HG02571 (cell line): Measurements from ENCODE around the gene ATG9A.
"Not testable (repeated sequence)": the region's sequence is repeated elsewhere in the genome, so short reads cannot be mapped to it uniquely, and the experiment has no call there.

ENCODE experiments used
- ATAC-seq: cut with Tn5 transposase; IDR thresholded peaks from one replicate; pipeline ENCODE4 v1.9.1; 2021; ENCODE audit warnings: mild to moderate bottlenecking, moderate library complexity; ENCODE audit not compliant: unreplicated experiment

The ATG9A gene, protein sequence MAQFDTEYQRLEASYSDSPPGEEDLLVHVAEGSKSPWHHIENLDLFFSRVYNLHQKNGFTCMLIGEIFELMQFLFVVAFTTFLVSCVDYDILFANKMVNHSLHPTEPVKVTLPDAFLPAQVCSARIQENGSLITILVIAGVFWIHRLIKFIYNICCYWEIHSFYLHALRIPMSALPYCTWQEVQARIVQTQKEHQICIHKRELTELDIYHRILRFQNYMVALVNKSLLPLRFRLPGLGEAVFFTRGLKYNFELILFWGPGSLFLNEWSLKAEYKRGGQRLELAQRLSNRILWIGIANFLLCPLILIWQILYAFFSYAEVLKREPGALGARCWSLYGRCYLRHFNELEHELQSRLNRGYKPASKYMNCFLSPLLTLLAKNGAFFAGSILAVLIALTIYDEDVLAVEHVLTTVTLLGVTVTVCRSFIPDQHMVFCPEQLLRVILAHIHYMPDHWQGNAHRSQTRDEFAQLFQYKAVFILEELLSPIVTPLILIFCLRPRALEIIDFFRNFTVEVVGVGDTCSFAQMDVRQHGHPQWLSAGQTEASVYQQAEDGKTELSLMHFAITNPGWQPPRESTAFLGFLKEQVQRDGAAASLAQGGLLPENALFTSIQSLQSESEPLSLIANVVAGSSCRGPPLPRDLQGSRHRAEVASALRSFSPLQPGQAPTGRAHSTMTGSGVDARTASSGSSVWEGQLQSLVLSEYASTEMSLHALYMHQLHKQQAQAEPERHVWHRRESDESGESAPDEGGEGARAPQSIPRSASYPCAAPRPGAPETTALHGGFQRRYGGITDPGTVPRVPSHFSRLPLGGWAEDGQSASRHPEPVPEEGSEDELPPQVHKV

DNA sequence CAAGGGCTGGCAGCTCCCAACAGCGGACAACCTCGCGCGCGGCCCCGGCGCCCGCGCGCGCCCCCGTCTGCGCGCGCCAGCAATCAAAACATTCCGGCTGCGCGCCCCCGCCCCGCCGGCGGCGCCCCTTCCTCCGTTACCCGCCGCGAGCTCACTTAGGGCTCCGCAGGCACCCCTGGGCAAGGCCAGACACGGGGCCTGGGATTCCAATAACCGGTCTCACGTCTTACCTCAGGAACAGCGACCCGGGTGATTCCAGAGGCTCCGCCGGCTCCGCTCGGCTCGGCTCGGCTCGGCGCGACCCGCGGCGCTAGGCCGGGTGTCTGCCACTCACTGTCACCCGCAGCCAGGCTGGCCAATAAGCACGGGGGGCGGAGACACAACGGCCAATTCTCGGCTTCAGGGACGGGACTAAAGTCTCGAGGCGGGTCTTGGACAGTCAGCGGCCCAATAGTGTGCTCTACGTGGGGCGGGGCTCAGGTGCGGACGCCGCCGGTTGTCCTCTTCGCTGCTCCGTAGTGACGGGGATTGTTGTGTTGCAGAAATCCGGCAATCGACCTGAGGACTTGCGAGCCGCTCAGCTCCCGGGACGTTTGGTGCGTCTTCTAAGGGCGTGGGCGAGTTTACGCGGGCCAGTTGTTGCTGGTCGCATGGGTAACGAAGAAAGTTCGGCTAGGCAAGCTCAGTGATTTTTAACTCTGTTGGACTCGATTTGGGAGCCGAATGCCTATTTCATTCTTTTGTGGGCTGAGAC lies at the start of gene ATG9A, which contains the start of gene ANKZF1:
Gene ATG9A (minus strand): TSS at position 332 of the 754 bp plus-strand sequence. CDS start 1,612 bp downstream, outside the sequence.
Gene ANKZF1 (plus strand): TSS at position 502 of the 754 bp plus-strand sequence. CDS start 452 bp downstream, outside the sequence.
- ATAC-seq: peak; percentile 97

DNA sequence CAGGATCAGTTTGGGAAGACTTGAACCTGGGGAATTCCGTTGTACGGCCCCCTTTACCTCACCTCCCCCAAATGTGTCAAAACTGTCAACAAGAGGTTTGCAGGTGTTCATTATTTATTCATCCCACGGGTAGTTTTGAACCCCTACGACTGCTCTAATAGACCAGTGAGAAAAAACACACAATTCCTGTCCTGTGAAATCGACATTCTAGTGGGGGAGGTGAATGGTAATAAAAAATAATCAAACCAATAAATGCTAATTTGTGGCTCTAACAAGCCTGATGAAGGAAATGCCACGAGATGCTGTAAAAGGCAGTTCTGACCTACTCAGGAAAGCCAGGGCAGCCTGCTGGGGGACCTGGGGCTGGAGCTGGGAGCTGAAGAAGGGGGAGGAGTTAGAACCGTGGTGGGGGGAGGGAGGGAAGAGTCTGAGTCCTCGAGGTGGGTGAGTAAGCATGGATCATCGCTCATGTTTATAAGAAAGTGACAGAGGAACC lies 49.3 kb upstream of the ATG9A start:
- ATAC-seq: peak; percentile 4

DNA sequence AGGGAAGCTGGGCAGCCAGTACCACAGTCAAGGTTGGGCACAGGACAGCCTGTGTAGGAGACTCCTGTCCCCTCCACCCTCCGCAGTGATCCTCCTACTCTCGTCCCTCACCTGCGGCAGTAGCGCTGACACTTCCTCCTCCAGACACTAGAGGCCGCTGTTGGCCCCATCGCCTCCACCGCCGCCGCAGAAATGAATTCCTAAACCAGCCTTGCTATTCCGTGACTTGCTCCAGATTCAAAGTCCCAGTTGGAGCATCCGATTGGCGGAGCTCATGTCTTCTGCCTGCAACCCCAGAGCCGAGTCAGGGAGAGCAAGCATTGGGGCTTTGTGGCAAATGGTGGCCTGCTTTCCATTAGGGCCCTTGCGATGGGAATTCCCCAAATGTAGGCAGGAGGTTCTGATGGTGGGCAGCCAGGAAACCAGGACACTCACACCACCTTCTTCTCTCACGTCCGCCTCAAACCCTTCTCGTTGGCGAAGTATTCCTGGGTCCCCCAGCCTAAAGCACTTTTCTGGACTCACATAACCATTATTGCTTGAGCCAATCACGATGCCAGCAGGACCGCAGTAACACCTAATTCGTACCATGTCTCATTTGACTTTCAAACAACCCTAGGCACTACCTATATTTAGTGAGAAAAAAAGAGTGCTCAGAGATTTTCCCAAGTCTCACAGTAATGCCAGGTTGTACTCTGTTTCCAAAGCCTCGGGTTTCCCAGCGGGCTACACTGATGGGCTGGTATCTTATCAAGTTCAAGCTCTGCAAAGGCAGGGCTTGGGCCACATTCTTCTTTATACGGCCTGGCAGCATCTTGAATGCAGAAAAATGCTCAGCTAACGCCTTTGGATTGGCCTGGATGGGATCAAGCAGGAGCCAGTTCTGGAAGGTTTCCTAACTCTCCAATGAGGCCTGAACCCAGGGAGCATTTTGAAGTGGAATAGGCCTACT lies 48.5 kb upstream of the ATG9A start:
- no peak for ATAC-seq

DNA sequence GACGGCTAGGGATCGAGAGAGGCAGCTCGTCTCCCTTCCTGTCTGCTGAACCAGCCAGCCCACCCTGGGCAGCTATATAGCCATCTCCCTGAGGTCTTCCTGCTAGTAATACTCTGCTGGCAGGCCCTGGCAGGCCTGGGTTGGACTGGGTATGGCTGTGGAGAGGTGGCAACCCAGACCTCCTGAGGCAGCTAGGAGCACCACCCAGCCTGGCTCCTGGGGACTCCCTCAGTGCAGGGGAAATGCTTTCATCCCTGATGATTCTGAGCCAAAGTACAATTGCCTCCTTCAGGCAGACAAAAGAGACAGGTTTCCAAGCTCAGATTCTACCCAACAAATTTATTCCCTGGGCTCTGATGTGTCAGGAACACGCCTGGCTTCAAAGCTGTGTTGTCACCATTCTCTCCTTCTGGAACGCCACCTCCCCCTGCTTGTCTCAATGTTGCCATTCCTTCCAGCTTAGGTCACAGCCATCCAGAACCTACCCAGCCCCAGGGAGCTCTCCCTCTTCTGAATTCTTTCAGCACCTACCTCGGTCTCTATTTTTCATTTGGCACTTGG lies 45.0 kb upstream of the ATG9A start:
- ATAC-seq: no peak

DNA sequence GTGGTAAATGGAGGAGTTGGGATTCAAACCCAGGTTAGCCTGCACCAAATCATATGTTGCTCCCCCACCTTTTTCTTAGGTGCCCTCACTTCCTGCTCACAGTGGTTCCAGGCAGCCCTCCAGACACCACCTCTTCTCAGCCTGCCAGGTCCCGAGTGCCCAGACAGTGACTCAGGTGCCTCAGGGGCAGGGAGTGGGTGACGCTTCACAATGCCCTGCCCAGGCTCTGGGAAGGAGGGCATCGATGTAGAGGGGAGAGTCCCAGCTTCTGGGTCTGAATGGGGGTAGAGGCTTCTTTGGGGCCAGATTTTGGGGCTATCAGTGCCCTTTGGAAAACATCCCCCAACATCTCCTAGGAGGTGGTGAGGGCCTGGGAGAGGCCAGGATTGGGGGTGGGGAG lies 44.5 kb upstream of the ATG9A start:
- ATAC-seq: no peak

DNA sequence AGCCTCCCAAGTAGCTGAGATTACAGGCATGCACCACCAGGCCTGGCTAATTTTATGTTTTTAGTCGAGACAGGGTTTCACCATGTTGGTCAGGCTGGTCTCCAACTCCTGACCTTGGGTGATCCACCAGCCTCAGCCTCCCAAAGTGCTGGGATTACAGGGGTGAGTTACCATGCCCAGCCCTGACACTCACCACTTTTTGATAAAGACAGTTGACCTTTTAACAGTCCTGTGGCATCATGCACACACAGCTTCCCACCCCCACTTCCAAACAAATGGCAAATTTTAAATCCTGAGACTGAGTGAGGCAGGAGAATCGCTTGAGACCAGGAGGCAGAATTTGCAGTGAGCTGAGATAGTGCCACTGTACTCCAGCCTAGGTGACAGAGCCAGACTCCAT lies 43.6 kb upstream of the ATG9A start:
- no peak for ATAC-seq

DNA sequence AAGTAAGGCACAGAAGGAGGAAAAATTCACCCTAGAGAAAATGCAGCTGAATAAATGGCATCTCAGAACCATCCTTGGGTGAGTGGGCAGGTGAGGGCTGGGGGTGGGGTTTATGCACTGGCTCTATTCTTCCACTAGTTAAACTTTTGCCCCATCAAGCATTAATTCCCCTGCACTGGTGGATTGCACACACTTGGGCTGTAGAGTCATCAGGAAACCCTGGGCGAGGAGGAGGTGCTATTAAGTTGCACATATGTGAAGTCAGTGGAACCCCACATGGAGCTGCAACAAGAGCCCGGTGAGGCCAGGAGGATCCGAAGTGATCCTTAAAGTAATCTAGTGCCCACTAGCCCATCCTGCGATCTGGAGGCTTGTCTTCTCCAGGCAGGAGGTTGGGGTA lies 42.9 kb upstream of the ATG9A start:
- ATAC-seq: no peak

DNA sequence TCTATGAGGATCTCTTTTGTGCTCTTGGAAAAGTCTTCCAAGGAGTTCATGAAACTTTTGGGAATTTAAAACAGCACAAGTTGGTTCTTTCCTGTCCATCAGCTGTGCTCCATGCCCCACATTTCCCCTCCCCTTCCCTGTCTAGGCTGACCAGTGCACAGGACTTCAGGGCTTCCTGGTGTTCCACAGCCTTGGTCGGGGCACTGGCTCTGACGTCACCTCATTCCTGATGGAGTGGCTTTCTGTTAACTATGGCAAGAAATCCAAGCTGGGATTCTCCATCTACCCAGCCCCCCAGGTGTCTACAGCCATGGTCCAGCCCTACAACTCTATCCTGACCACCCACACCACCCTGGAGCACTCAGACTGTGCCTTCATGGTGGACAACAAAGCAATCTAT lies 41.6 kb upstream of the ATG9A start:
- ATAC-seq: no peak

DNA sequence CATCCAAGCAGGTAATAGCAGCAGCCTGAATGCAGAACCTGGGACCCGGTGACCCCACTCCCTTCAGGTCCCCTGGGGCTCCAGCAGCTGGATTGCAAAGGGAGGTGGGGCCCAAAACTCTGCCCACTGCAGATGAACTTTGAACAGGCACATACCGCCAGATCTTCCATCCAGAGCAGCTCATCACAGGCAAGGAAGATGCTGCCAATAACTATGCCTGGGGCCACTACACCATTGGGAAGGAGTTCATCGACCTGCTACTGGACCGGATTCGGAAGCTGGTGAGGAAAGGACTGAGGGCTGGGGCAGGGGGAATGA lies 40.6 kb upstream of the ATG9A start:
- no peak for ATAC-seq

DNA sequence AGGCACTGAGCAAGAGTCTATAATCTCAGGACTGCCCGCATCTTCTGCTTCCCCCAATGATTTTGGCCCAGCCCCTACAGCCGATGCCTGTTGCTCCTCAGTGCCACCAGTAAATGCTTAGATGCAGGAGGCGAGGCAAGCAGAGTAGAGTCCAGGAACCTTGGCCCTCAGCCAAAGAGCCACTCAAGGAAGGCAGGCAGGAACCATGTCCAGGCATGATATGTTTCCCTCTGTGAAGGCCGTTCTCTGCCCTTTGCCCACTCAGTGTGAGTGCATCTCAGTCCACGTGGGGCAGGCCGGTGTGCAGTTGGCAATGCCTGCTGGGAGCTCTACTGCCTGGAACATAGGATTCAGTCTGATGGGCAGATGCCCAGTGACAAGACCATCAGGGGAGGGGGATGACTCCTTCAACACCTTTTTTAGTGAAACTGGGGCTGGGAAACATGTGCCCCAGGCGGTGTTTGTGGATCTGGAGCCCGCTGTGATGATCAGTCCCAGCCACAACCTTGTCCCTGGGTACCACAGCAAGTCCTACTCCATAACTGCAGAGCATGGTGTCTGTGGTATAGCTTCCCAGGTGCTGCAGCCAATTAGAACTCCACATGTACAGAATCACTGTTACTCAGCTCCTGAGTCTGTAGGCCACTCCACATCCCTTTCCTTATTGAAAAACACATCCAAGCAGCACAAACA lies 40.1 kb upstream of the ATG9A start:
- no peak for ATAC-seq

DNA sequence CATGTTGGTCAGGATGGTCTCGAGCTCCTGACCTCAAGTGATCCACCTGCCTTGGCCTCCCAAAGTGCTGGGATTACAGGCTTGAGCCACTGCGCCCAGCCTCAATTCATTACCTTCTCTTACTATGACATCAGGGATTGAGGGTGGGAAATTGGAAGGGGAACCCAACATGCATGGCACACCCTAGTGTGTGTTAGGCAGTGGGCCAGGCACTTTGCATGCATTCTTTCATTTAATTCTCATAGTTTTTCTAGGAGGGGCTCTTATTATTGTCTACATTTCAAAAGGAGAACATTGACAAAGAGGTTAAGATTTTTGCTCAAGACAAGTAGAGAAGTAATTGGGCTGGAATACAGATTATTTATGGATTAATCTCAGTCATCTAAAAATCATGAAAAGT lies 38.9 kb upstream of the ATG9A start:
- no peak for ATAC-seq

DNA sequence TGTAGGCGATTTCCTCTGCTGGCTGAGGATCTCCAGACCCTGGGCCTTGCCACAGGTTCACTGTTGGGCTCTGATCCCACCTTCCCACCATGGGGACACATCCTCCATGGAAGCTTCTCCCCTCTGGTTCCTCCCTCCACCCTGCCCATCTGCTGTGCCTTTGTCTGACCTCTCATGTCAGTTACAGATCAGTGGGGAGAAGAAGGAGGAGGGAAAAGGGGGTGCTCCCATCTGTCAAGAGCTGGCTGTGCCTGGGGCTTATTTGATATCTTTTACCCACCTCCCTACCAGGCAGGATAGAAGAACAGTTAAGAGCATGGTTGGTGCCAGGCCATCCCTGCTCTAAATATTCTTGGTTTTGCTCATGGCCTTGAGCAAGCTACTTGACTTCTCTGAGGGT lies 37.5 kb upstream of the ATG9A start:
- ATAC-seq: no peak

DNA sequence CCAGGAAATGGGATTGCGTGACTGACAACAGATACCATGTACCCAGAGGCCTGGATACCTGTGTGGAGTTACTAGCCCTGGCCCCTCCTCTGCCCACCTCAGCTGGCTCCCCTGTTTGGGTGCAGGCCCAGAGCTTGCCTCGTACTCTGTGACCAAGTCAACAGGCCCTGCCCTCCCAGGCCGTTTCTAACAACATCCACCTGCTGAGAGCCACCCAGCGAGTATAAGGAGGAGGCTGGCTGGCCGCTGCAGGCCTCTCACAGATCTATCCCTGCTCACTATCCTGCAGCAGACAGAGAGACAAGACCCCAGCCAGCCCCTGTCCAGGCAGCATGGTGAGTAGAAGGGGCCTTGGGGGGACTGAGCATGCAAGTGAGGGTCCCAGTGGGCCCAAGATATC lies 36.8 kb upstream of the ATG9A start:
- ATAC-seq: no peak

DNA sequence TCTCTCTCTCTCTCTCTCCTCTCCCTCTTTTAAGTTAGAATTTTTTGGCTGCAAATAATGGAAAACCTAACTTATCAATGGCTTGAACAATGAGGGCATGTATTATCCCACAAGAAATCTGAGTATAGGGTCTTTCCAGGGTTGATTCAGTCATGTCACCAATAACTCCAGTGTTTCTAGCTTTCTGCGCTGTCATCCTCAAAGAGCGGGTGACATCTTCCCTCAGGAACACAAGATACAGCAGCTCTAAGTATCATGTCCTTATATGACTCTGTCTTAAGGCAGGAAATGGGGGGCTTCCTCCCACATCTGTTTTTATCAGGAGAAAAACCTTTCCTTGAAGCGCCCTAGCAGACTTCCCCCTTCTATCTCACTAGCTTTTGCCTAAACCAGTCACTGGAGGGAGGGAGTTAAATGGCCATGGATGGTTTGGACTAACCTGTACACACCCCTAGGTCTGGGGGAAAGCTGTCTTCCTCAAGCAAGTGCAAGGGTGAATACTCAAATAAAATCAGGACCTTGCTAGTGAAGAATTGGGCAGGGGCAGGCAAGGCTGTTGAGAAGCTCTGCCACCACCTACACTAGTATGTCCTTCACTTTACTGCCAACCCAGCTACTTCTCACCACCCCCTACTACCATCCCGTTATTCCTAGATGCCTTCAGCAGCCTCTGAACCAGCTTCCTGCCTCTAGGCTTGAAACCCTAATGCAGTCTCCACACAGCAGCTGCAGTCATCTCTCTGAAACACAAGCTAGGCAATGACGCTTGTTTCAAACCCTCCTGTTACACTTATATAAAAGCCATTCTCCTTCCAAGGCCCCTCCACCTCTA lies 31.8 kb upstream of the ATG9A start:
- ATAC-seq: no peak

DNA sequence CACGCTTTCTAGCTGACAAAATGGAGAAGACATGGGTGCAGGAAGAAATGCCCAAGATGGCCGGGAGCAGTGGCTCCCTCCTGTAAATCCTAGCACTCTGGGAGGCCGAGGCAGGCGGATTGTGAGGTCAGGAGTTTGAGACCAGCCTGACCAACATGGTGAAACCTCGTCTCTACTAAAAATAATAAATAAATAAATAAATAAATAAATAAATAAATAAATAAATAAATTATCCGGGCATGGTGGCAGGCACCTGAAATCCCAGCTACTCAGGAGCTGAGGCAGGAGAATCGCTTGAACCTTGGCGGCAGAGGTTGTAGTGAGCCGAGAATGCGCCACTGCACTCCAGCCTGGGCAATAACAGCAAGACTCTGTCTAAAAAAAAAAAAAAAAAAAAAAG lies 29.5 kb upstream of the ATG9A start:
- ATAC-seq: not testable (repeated sequence)

DNA sequence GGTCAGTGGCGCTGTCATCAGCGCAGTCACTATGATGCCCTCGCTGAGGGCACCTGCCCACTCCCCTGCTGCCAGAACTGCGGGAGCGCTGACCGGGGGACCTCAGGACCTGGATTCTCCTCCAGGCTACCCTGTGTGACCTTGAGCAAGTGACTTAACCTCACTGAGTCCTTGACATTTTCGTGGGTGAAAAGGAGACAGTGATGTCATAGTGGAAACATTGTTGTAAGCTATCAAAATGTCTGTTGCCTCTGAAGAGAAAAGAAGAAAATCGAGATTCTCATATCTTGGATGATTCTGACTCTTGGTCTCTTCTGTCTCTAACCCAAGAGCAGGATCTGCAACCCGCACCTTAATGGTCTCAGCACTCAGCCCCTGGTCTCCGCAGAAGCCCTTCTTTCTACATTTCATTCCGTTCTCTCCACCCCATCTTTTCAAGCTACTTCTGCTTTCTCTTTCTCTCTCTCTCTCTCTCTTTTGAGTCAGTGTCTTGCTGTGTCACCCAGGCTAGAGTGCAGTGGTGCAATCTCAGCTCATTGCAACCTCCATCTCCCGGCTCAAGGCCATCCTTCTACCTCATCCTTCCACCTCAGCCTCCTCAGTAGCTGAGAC lies 25.3 kb upstream of the ATG9A start:
- ATAC-seq: peak; percentile 7

DNA sequence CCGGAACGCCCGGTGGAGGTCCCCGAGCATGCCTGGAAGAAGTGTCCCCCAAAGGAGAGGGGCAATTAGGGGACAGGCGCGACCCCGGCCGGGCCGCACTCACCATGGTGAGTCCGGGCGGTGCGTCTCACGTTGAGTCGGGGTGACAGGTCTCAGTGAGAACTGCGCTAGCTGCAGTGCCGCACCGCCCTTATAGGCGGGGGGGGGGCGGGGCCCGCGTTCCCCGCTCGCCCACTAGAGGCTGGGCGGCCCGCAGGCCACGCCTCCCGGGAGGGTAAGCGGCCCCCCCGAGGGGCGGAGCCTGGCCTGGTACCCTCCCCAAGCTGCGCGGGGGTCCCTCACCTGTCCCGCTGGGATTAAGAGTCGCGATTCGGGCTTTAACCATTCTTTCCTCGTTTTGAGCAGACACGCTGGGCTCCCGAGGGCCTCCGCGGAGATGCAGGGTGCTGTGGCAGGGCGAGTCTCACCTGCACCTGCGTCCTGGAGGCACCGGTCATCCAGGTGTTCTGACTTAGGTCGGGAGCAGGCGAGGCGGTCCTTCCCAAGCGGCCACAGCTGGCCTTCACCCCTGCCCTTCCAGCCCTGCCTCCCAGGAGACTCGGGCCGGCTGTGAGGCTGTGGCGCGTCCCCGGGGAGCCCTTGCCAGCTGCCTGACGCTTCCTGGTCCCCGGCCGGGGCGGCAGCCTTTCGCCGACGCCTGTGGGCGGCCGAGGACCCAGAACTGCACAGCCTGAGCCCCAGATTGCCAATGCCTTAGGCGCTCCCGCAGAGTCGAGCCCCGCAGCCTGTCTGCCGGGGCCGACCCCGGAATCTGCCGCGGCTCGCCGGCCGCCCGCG lies 24.5 kb upstream of the ATG9A start, which contains the start of gene TUBA4A:
Gene TUBA4A (minus strand): TSS at position 166 of the 837 bp plus-strand sequence. CDS start 60 bp downstream, at position 106.
- peak; percentile 50 for ATAC-seq
